Fibroblast of lung (primary cell): ENCODE measurements around the gene VPS35. TPM values are rescaled to one million over a fixed set of nuclear protein-coding genes. Genes with fewer than 3 reads are reported as not detected.
"Not testable (repeated sequence)": the region's sequence is repeated elsewhere in the genome, so short reads cannot be mapped to it uniquely, and the experiment has no call there.

Experiments used
- DNase-seq, 2 donors: peaks; one replicate each; pipeline versions ENCODE4 v3.0.0 to v3.0.0-alpha.2; 2010; ENCODE audit warnings: low read depth in 2 of 2
- H2AFZ ChIP-seq: 2 replicates; pipeline ENCODE4 v1.5.1; 2012; ENCODE audit warnings: low read length, control low read depth, inconsistent platforms
- H3K27ac ChIP-seq: 2 replicates; pipeline ENCODE4 v1.5.1; 2011; ENCODE audit warnings: low read length, control low read depth; ENCODE audit not compliant: insufficient read depth
- H3K27me3 ChIP-seq: 2 replicates; pipeline ENCODE4 v1.5.1; 2011; ENCODE audit warnings: mild to moderate bottlenecking, low read length; ENCODE audit not compliant: control insufficient read depth, insufficient read depth
- H3K36me3 ChIP-seq: 2 replicates; pipeline ENCODE4 v1.5.1; 2011; ENCODE audit warnings: low read length; ENCODE audit not compliant: control insufficient read depth, insufficient read depth
- H3K4me1 ChIP-seq: 2 replicates; pipeline ENCODE4 v1.5.1; 2011; ENCODE audit warnings: low read length; ENCODE audit not compliant: control insufficient read depth, insufficient read depth; ENCODE audit errors: extremely low read depth
- H3K4me2 ChIP-seq: 2 replicates; pipeline ENCODE4 v1.5.1; 2011; ENCODE audit warnings: low read length, control low read depth; ENCODE audit not compliant: insufficient read depth; ENCODE audit errors: extremely low read depth
- H3K4me3 ChIP-seq, 4 experiments: fragments of 200-600 bp in 1 of 4; sonication (generic) in 1 of 4; replicated peaks in 1 of 4; 2 replicates each; pipeline ENCODE4 v1.5.1; 2011 to 2016; ENCODE audit warnings: low read length in 4 of 4, low read depth in 3 of 4, mild to moderate bottlenecking in 3 of 4, control low read depth in 2 of 4, inconsistent platforms in 1 of 4, mixed read lengths in 1 of 4; ENCODE audit not compliant: insufficient read depth in 1 of 4; ENCODE audit errors: control extremely low read depth in 1 of 4
- H3K79me2 ChIP-seq: 2 replicates; pipeline ENCODE4 v1.5.1; 2012; ENCODE audit warnings: mild to moderate bottlenecking, low read length, inconsistent platforms; ENCODE audit not compliant: control insufficient read depth, insufficient read depth
- H3K9ac ChIP-seq: 2 replicates; pipeline ENCODE4 v1.5.1; 2011; ENCODE audit warnings: mild to moderate bottlenecking, low read length, control low read depth; ENCODE audit not compliant: insufficient read depth
- H3K9me3 ChIP-seq: 2 replicates; pipeline ENCODE4 v1.5.1; 2012; ENCODE audit warnings: low read depth, low read length; ENCODE audit not compliant: control insufficient read depth, insufficient read depth
- H4K20me1 ChIP-seq: 2 replicates; pipeline ENCODE4 v1.5.1; 2011; ENCODE audit warnings: low read length; ENCODE audit not compliant: control insufficient read depth, insufficient read depth; ENCODE audit errors: extremely low read depth
- CTCF ChIP-seq, 2 donors: IDR thresholded peaks in 1 of 2; conservative IDR thresholded peaks in 1 of 2; 1 replicate in 1 of 2; 2 replicates in 1 of 2; pipeline ENCODE4 v1.5.1; 2011 to 2012; ENCODE audit warnings: low read length in 2 of 2, control low read depth in 1 of 2, inconsistent platforms in 1 of 2, low read depth in 1 of 2, mild to moderate bottlenecking in 1 of 2
- EZH2 ChIP-seq: IDR thresholded peaks from 2 replicates; pipeline ENCODE4 v1.5.1; 2012; ENCODE audit warnings: low read length, control low read depth, mild to moderate bottlenecking; ENCODE audit errors: missing control alignments
- polyA plus RNA-seq, 2 donors: library from polyadenylated mRNA; depleted of rRNA in 1 of 2; stranded (reverse) in 1 of 2; unstranded in 1 of 2; fragments of >200 nt; gene quantifications; 2 replicates each; pipeline ENCODE4 v1.2.1, GENCODE V29; 2011 to 2012; ENCODE audit warnings: missing spikeins in 1 of 2
- total RNA-seq: library from RNA; depleted of rRNA; stranded (reverse); fragments of >200 nt; gene quantifications from 2 replicates; pipeline ENCODE4 v1.2.1, GENCODE V29; 2014

VPS35 gene
- total and polyA plus RNA-seq, 2 donors (not counting 1 experiment from before 2014, with no cell fraction given) = 77.2 to 92.3 TPM

- DNase-seq = no peak
- Histone ChIP-seq H3K4me3 (no peak overlapping the region), H3K27me3 (no peaks in the 10 kb centered on the region), H3K9me3 (no peaks in the 10 kb centered on the region), H3K4me1 (peaks cover 5% of the 10 kb centered on the region), H4K20me1 (peaks cover 2% of the 10 kb centered on the region), H3K36me3 (no peaks in the 10 kb centered on the region), H3K79me2 (no peaks in the 10 kb centered on the region), H3K4me2 (peak overlapping the region; percentile 13), H3K9ac (no peak overlapping the region), H3K27ac (no peak overlapping the region), H2AFZ (no peak overlapping the region)
- no peak for TF ChIP-seq CTCF (conservative IDR thresholded peaks at IDR 0.05 in 1 of 2, IDR thresholded peaks at IDR 0.05 in 1 of 2; ENCODE audit: low read depth in 1 of 2, low read length in 2 of 2)
Observed at GRCh38 chr16:46632778-46633733, 55.9 kb downstream of the VPS35 start.

- peak overlapping the region; percentile 19 for H3K27ac ChIP-seq
- H3K27me3 ChIP-seq = no peaks in the 10 kb centered on the region
- H4K20me1 ChIP-seq = no peaks in the 10 kb centered on the region
- H3K4me2 ChIP-seq = peak overlapping the region; percentile 59
- H3K79me2 ChIP-seq = no peaks in the 10 kb centered on the region
- H3K9me3 ChIP-seq = no peaks in the 10 kb centered on the region
- no peak overlapping the region for H3K9ac ChIP-seq
- no peaks in the 10 kb centered on the region for H3K36me3 ChIP-seq
- peak; percentile 49 to 76 for DNase-seq
- TF ChIP-seq EZH2 = no peak
- TF ChIP-seq CTCF (conservative IDR thresholded peaks at IDR 0.05 in 1 of 2, IDR thresholded peaks at IDR 0.05 in 1 of 2; ENCODE audit: low read depth in 1 of 2, low read length in 2 of 2) = peak; percentile 52 to 67
- H3K4me3 ChIP-seq = no peak overlapping the region
- H2AFZ ChIP-seq = peak overlapping the region; percentile 82
- peaks cover 5% of the 10 kb centered on the region for H3K4me1 ChIP-seq
Observed at GRCh38 chr16:46629331-46630219, 59.4 kb downstream of the VPS35 start.

- H3K9me3 ChIP-seq = no peaks in the 10 kb centered on the region
- H3K4me1 ChIP-seq = peaks cover 5% of the 10 kb centered on the region
- H2AFZ ChIP-seq = no peak overlapping the region
- no peak overlapping the region for H3K27ac ChIP-seq
- H3K79me2 ChIP-seq = no peaks in the 10 kb centered on the region
- H3K4me2 ChIP-seq = no peak overlapping the region
- H4K20me1 ChIP-seq = no peaks in the 10 kb centered on the region
- no peak for DNase-seq
- no peak overlapping the region for H3K4me3 ChIP-seq
- H3K9ac ChIP-seq = no peak overlapping the region
- no peaks in the 10 kb centered on the region for H3K36me3 ChIP-seq
- no peak for TF ChIP-seq EZH2
- no peak for TF ChIP-seq CTCF (conservative IDR thresholded peaks at IDR 0.05 in 1 of 2, IDR thresholded peaks at IDR 0.05 in 1 of 2; ENCODE audit: low read depth in 1 of 2, low read length in 2 of 2)
- no peaks in the 10 kb centered on the region for H3K27me3 ChIP-seq
Observed at GRCh38 chr16:46627746-46628145, 61.2 kb downstream of the VPS35 start.

- H3K4me2 ChIP-seq, DNase-seq, H3K36me3 ChIP-seq, H3K79me2 ChIP-seq, H2AFZ ChIP-seq, H3K27me3 ChIP-seq, H3K4me1 ChIP-seq, H3K9me3 ChIP-seq, H4K20me1 ChIP-seq, H3K9ac ChIP-seq, H3K4me3 ChIP-seq, H3K27ac ChIP-seq: not testable (repeated sequence)
Observed at GRCh38 chr16:46626681-46627080, 62.3 kb downstream of the VPS35 start.
